K562 (cell line): ENCODE measurements around the gene UNC5C. TPM values are rescaled to one million over a fixed set of nuclear protein-coding genes. Genes with fewer than 3 reads are reported as not detected.

Source experiments
- ATAC-seq: fragments of 200-7000 bp; cut with Tn5 transposase; 3 replicates; pipeline ENCODE4 v1.9.1; 2020; ENCODE audit warnings: moderate library complexity
- BruUV-seq: library from RNA; stranded (reverse); fragments of 400-500 nt; replicated peaks from 2 replicates; lab custom pipeline; 2021; lab: Mats Ljungman, UMichigan
- CTCF ChIA-PET: fragments of 300-600 bp; formaldehyde crosslinking; extraction: SDS; loops from one replicate; lab custom pipeline; 2021; ENCODE audit warnings: low intra/inter-chr PET ratio; lab: Yijun Ruan, JAX
- POLR2A ChIA-PET: fragments of 300-600, 350-650 bp; sonication (Branson Sonifier 250); formaldehyde crosslinking; extraction: SDS; loops from one replicate; lab custom pipeline; 2021; ENCODE audit warnings: antibody characterized with exemption, inconsistent platforms; lab: Yijun Ruan, JAX
- DNase-seq, 4 experiments: peaks; one replicate each; pipeline versions ENCODE4 v3.0.0 to v3.0.0-alpha.2; 2011 to 2018; ENCODE audit warnings: low spot score in 3 of 4, mixed read lengths in 3 of 4; ENCODE audit errors: extremely low read depth in 1 of 4
- FAIRE-seq: peaks from 2 replicates; lab custom pipeline; 2011; peaks lifted over from hg19 to GRCh38; lab: Jason Lieb, UNC
- H2AFZ ChIP-seq: 2 replicates; pipeline ENCODE4 v1.6.0; 2011; ENCODE audit warnings: low read depth, low read length, control low read depth, inconsistent platforms
- H3K27ac ChIP-seq: fragments of 200-600 bp; 3 replicates; pipeline ENCODE4 v1.8.0; 2011; ENCODE audit warnings: low read depth, mild to moderate bottlenecking, control low read depth, inconsistent platforms, low read length, moderate library complexity, mixed read lengths; ENCODE audit errors: extremely low read depth
- H3K27me3 ChIP-seq, 2 experiments: fragments of 300-600 bp in 1 of 2; 2 replicates in 1 of 2; 3 replicates in 1 of 2; pipeline versions ENCODE4 v1.6.0 to v1.8.0; 2011; ENCODE audit warnings: inconsistent platforms in 2 of 2, low read length in 2 of 2, mild to moderate bottlenecking in 1 of 2, mixed read lengths in 1 of 2, moderate library complexity in 1 of 2; ENCODE audit not compliant: control insufficient read depth in 2 of 2, insufficient read depth in 2 of 2
- H3K36me3 ChIP-seq: fragments of 300-600 bp; 3 replicates; pipeline ENCODE4 v1.8.0; 2011; ENCODE audit warnings: mild to moderate bottlenecking, low read length, inconsistent platforms; ENCODE audit not compliant: control insufficient read depth, insufficient read depth
- H3K4me1 ChIP-seq, 2 experiments: fragments of 200-600 bp in 1 of 2; replicated peaks in 1 of 2; 2 replicates in 1 of 2; 3 replicates in 1 of 2; pipeline versions ENCODE4 v1.5.1 to v1.8.0; 2011; ENCODE audit warnings: inconsistent platforms in 2 of 2, low read length in 2 of 2, mild to moderate bottlenecking in 1 of 2, mixed read lengths in 1 of 2, moderate library complexity in 1 of 2; ENCODE audit not compliant: control insufficient read depth in 2 of 2, insufficient read depth in 2 of 2
- H3K4me2 ChIP-seq: 2 replicates; pipeline ENCODE4 v1.6.1; 2011; ENCODE audit warnings: low read length, control low read depth, inconsistent platforms, mixed read lengths; ENCODE audit not compliant: insufficient read depth
- H3K4me3 ChIP-seq: fragments of 200-600 bp; sonication (generic), shearing (Covaris generic); 2 replicates; pipeline ENCODE4 v1.5.1; 2016; ENCODE audit warnings: control low read depth, inconsistent platforms
- H3K79me2 ChIP-seq: fragments of 200-600 bp; 3 replicates; pipeline ENCODE4 v1.8.0; 2011; ENCODE audit warnings: low read length, inconsistent platforms; ENCODE audit not compliant: control insufficient read depth, insufficient read depth
- H3K9ac ChIP-seq, 2 experiments: 2 replicates each; pipeline versions ENCODE4 v1.6.0 to v1.6.1; 2011; ENCODE audit warnings: low read depth in 2 of 2, low read length in 2 of 2, control low read depth in 1 of 2, inconsistent platforms in 1 of 2, mild to moderate bottlenecking in 1 of 2, mixed read lengths in 1 of 2; ENCODE audit not compliant: insufficient read depth in 1 of 2
- H3K9me1 ChIP-seq: one replicate; pipeline ENCODE4 v1.6.0; 2011; ENCODE audit warnings: inconsistent platforms, mild to moderate bottlenecking, low read length, moderate library complexity; ENCODE audit not compliant: control insufficient read depth, insufficient read depth
- H3K9me3 ChIP-seq: replicated peaks from 2 replicates; pipeline ENCODE4 v1.5.1; 2011; ENCODE audit warnings: low read depth, low read length, inconsistent platforms; ENCODE audit not compliant: control insufficient read depth, insufficient read depth
- H4K20me1 ChIP-seq: replicated peaks from 2 replicates; pipeline ENCODE4 v1.6.1; 2011; ENCODE audit warnings: low read length, inconsistent platforms, mixed read lengths; ENCODE audit not compliant: control insufficient read depth, insufficient read depth
- CBX5 ChIP-seq: IDR thresholded peaks from 2 replicates; pipeline ENCODE4 v1.6.1; 2014; ENCODE audit warnings: low read depth, borderline replicate concordance
- CBX8 ChIP-seq: fragments of 200-600 bp; sonication (generic); IDR thresholded peaks from 2 replicates; pipeline ENCODE4 v1.6.1; 2012; ENCODE audit warnings: borderline replicate concordance, mixed run types, low read depth, mild to moderate bottlenecking, moderate library complexity, mixed read lengths, low read length, control low read depth, inconsistent platforms; ENCODE audit not compliant: poor library complexity, severe bottlenecking; ENCODE audit errors: extremely low read depth
- PML ChIP-seq: IDR thresholded peaks from 2 replicates; pipeline ENCODE4 v1.6.1; 2012; ENCODE audit warnings: low read length, inconsistent platforms
- SIN3B ChIP-seq: fragments of 450-650 bp; IDR thresholded peaks from 2 replicates; pipeline ENCODE4 v1.6.1; 2017; ENCODE audit warnings: low read depth, mild to moderate bottlenecking, moderate library complexity
- TCFL5 ChIP-seq: fragments of 250-450 bp; sonication (Bioruptor Pico); conservative IDR thresholded peaks from 2 replicates; pipeline ENCODE4 v1.6.1; 2021; ENCODE audit warnings: mild to moderate bottlenecking, moderate library complexity, matching md5 sums
- TRIM24 ChIP-seq, 2 experiments: fragments of 450-650 bp; IDR thresholded peaks; 2 replicates each; pipeline ENCODE4 v1.6.1; 2016
- ZBTB17 ChIP-seq: fragments of 450-650 bp; formaldehyde crosslinking; IDR thresholded peaks from 2 replicates; pipeline ENCODE4 v1.4.0; 2020; ENCODE audit warnings: mild to moderate bottlenecking
- ZNF253 ChIP-seq: fragments of 250-450 bp; sonication (Bioruptor Pico); conservative IDR thresholded peaks from 2 replicates; pipeline ENCODE4 v1.6.1; 2021; ENCODE audit warnings: mild to moderate bottlenecking
- WGBS: fragments of 100-300 bp; shearing (Covaris generic); methylation state at CpG from one replicate; pipeline ENCODE4 v1.1.6; 2016; ENCODE audit warnings: low coverage, mixed read lengths; ENCODE audit not compliant: insufficient coverage; ENCODE audit errors: missing lambda C conversion rate; 5-methylcytosine and 5-hydroxymethylcytosine counted together
- in situ Hi-C: fragments of 300-500 bp; cut with MboI; formaldehyde crosslinking; loops from 4 replicates; pipeline ENCODE4 v1.15.0; 2018; ENCODE audit warnings: inconsistent platforms, mixed read lengths
- intact Hi-C: fragments of 100-400 bp; cut with micrococcal nuclease; formaldehyde crosslinking; loops from 2 replicates; pipeline ENCODE4 v1.14.2; 2022
- polyA plus RNA-seq, 8 experiments: library from polyadenylated mRNA; depleted of rRNA in 4 of 8; stranded (reverse) in 5 of 8; unstranded in 3 of 8; fragments of >200 nt; fragmentation: Nextera tagmentation in 2 of 8; fragmentation: Illumina TruSeq in 1 of 8; extraction: Ambion mirVana in 2 of 8; extraction: Trizol in 1 of 8; gene quantifications; 2 replicates each; pipeline versions ENCODE4 v1.2.1 to v1.2.3, GENCODE V29; 2011 to 2014; ENCODE audit warnings: inconsistent platforms in 1 of 8, missing spikeins in 1 of 8
- total RNA-seq, 7 experiments: library from RNA; depleted of rRNA in 6 of 7; stranded (reverse); fragments of >200 nt in 6 of 7; fragmentation: Illumina TruSeq in 2 of 7; extraction: Trizol in 2 of 7; gene quantifications; 2 replicates each; pipeline versions ENCODE4 v1.2.1 to v1.2.3, GENCODE V29; 2011 to 2021; ENCODE audit warnings: low replicate concordance in 1 of 7
- TF ChIP-seq, protein P1 (sequence below): fragments of 250-450 bp; sonication (Bioruptor Pico); IDR thresholded peaks from 2 replicates; pipeline ENCODE4 v1.8.0; 2022; ENCODE audit warnings: moderate library complexity, mild to moderate bottlenecking, inconsistent platforms
- TF ChIP-seq, protein P2 (sequence below), 2 experiments: fragments of 450-650 bp in 1 of 2; IDR thresholded peaks; 2 replicates each; pipeline ENCODE4 v1.6.1; 2011 to 2017; ENCODE audit warnings: low read depth in 2 of 2, antibody characterized with exemption in 1 of 2, borderline replicate concordance in 1 of 2, low read length in 1 of 2, mild to moderate bottlenecking in 1 of 2, mixed read lengths in 1 of 2; ENCODE audit not compliant: control insufficient read depth in 1 of 2
- TF ChIP-seq, protein P3 (sequence below): sonication (generic); formaldehyde crosslinking; IDR thresholded peaks from 2 replicates; pipeline ENCODE4 v1.8.0; 2022; ENCODE audit warnings: mild to moderate bottlenecking, missing genetic modification reagents, borderline replicate concordance

The UNC5C gene
- total and polyA plus RNA-seq, 9 of the 15 experiments (the other 6 are each of a cell fraction or from before 2014, with no cell fraction given) = under 0.01 to 0.10 (median 0.03) TPM; not detected in 1

DNA sequence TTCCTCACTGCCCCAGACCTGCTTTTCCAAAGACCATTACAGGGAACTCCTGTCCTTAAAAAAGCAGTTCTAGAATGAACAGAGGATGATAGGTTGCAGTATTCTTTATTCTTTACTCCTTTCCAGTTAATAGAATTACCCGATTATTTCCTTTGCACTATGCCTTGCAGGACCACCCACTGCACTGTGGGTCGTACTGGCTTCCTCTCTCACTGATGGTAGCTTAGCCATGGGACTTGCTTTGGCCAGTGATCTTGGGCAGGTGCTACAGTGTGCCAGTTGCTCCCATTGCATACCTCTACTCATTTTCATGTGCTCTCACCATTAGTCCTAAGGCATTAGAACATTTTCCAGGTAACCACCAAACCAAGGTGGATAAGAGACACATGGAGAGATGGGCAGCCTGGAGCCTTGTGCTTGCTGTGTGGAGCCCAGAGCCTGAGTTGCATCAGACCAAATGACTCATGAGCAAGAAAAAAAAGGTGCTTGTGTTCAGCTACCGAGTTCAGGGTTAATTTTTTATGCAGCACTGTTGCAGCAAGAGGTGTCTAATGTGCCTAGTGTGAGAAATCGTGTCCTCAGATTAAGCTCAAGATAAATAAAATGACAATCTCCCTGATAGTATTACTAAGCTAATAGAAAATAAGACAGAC lies 7.6 kb upstream of the UNC5C start:
- CTCF ChIA-PET = no interaction called here
- Histone ChIP-seq H3K9me1 (no peaks in the 10 kb centered on the region), H3K4me3 (no peak overlapping the region), H3K4me1 (no peaks in the 10 kb centered on the region), H3K9me3 (no peaks in the 10 kb centered on the region), H3K79me2 (no peaks in the 10 kb centered on the region), H3K9ac (no peak overlapping the region), H4K20me1 (no peaks in the 10 kb centered on the region), H3K27me3 (no peaks in the 10 kb centered on the region), H3K27ac (no peak overlapping the region), H3K4me2 (no peak overlapping the region), H2AFZ (no peak overlapping the region), H3K36me3 (no peaks in the 10 kb centered on the region)
- POLR2A ChIA-PET = no interaction called here
- FAIRE-seq (no peak), DNase-seq (no peak), ATAC-seq (no peak)
- in situ Hi-C loops (no loop called here), intact Hi-C loops (no loop called here)
- 3% methylated on average over 4 of the region's 4 CpGs for WGBS
- no TSS peak for BruUV-seq
- TF ChIP-seq TRIM24 (IDR thresholded peaks at IDR 0.05) = no peak
- TF ChIP-seq, protein P1, sequence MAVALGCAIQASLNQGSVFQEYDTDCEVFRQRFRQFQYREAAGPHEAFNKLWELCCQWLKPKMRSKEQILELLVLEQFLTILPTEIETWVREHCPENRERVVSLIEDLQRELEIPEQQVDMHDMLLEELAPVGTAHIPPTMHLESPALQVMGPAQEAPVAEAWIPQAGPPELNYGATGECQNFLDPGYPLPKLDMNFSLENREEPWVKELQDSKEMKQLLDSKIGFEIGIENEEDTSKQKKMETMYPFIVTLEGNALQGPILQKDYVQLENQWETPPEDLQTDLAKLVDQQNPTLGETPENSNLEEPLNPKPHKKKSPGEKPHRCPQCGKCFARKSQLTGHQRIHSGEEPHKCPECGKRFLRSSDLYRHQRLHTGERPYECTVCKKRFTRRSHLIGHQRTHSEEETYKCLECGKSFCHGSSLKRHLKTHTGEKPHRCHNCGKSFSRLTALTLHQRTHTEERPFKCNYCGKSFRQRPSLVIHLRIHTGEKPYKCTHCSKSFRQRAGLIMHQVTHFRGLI (CRISPR knock-in tag) = no peak
- TF ChIP-seq, protein P2, sequence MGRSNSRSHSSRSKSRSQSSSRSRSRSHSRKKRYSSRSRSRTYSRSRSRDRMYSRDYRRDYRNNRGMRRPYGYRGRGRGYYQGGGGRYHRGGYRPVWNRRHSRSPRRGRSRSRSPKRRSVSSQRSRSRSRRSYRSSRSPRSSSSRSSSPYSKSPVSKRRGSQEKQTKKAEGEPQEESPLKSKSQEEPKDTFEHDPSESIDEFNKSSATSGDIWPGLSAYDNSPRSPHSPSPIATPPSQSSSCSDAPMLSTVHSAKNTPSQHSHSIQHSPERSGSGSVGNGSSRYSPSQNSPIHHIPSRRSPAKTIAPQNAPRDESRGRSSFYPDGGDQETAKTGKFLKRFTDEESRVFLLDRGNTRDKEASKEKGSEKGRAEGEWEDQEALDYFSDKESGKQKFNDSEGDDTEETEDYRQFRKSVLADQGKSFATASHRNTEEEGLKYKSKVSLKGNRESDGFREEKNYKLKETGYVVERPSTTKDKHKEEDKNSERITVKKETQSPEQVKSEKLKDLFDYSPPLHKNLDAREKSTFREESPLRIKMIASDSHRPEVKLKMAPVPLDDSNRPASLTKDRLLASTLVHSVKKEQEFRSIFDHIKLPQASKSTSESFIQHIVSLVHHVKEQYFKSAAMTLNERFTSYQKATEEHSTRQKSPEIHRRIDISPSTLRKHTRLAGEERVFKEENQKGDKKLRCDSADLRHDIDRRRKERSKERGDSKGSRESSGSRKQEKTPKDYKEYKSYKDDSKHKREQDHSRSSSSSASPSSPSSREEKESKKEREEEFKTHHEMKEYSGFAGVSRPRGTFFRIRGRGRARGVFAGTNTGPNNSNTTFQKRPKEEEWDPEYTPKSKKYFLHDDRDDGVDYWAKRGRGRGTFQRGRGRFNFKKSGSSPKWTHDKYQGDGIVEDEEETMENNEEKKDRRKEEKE (IDR thresholded peaks at IDR 0.05; ENCODE audit: borderline replicate concordance in 1 of 2, control insufficient read depth in 1 of 2, low read depth in 2 of 2, low read length in 1 of 2) = no peak
- TF ChIP-seq CBX8 = no peak
- no peak for TF ChIP-seq CBX5
- no peak for TF ChIP-seq TCFL5
- TF ChIP-seq PML = no peak
- TF ChIP-seq ZNF253 = no peak
- TF ChIP-seq SIN3B = no peak
- TF ChIP-seq ZBTB17 (CRISPR knock-in tag) = no peak
- TF ChIP-seq, protein P3, sequence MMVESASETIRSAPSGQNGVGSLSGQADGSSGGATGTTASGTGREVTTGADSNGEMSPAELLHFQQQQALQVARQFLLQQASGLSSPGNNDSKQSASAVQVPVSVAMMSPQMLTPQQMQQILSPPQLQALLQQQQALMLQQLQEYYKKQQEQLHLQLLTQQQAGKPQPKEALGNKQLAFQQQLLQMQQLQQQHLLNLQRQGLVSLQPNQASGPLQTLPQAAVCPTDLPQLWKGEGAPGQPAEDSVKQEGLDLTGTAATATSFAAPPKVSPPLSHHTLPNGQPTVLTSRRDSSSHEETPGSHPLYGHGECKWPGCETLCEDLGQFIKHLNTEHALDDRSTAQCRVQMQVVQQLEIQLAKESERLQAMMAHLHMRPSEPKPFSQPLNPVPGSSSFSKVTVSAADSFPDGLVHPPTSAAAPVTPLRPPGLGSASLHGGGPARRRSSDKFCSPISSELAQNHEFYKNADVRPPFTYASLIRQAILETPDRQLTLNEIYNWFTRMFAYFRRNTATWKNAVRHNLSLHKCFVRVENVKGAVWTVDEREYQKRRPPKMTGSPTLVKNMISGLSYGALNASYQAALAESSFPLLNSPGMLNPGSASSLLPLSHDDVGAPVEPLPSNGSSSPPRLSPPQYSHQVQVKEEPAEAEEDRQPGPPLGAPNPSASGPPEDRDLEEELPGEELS = no peak
